ENCODE results near the gene BCL2.

The BCL2 gene

DNA sequence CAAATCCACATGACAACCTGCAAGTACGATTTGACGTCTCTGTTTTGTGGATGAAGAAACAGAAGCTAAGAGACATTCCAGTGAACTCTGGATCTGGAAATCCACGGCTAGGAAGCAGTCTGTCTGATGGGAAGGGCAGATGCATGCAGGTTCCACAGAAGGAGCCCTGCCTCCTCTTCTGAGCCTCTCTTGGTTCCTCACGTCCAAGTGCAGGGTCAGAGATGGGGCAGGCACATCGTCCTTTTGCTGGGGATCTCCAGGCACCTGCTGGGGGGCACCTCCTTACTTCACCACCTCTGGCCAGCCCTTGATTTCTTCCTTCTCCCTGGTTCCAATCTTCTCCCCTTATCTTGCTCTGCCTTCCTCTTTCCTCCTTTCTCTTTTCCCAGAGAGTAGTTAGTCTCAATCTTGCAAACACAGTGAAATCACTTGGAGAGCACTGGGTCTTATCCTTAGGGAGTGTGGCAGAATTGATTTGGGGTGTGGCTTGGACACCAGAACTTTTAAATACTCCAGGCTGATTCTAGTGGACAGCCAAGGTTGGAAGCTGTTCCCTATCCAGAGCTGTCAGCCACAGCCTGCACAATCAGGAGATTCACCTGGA, 137.8 kb downstream of the BCL2 start:
- TF ChIP-seq, protein P1, sequence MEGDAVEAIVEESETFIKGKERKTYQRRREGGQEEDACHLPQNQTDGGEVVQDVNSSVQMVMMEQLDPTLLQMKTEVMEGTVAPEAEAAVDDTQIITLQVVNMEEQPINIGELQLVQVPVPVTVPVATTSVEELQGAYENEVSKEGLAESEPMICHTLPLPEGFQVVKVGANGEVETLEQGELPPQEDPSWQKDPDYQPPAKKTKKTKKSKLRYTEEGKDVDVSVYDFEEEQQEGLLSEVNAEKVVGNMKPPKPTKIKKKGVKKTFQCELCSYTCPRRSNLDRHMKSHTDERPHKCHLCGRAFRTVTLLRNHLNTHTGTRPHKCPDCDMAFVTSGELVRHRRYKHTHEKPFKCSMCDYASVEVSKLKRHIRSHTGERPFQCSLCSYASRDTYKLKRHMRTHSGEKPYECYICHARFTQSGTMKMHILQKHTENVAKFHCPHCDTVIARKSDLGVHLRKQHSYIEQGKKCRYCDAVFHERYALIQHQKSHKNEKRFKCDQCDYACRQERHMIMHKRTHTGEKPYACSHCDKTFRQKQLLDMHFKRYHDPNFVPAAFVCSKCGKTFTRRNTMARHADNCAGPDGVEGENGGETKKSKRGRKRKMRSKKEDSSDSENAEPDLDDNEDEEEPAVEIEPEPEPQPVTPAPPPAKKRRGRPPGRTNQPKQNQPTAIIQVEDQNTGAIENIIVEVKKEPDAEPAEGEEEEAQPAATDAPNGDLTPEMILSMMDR (IDR thresholded peaks at IDR 0.05; ENCODE audit: extremely low read depth, insufficient read depth, missing control alignments) = no peak
- in situ Hi-C loops (cut with MboI; ENCODE audit: low pct_unique_long_range_greater_than_20kb, low sequenced_read_pairs, unreplicated experiment) = no loop called here
- DNase-seq (ENCODE audit: low spot score) = no peak

DNA sequence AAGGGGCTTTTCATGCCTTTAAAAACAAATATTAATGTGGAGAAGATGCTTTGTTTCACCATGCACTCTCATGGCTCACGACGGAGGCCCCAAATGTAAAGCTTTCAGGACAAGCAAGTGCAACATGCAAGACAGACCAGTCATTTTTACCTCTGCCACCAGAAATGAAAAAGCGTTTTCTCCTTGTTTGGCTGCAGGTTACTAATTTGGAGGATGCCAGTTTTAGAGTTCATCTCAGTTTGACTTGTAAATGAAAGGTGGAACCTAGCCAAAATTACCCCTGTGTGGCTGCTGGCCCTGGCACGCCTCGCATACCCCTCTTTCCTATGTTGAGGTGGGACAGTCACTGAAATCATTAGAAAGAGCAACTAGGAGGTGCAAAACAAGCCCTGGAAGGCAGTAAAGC, 138.6 kb downstream of the BCL2 start:
- DNase-seq (ENCODE audit: low spot score) = no peak
- TF ChIP-seq, protein P1 (IDR thresholded peaks at IDR 0.05; ENCODE audit: extremely low read depth, insufficient read depth, missing control alignments) = no peak
- in situ Hi-C loops (cut with MboI; ENCODE audit: low pct_unique_long_range_greater_than_20kb, low sequenced_read_pairs, unreplicated experiment) = no loop called here

DNA sequence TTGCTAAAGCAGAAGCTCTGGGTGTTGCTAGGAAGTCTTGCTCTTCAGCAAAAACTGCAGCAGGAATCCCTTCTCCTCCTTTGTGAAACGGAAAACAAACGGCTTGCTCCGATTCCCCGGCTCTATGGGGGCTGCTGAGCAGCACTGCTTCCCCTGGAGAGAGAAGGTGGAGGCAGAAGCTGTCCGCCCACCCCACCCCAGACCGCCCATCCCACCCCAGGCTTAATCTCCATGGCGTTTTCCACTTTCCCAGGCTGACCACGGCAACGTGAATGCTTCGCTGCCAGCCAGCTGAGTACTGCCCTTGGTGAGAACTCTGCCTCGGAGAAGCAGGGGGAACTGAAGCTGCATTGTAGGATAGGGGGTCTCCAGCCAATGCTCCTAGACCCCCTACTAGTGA, 139.2 kb downstream of the BCL2 start:
- in situ Hi-C loops (cut with MboI; ENCODE audit: low pct_unique_long_range_greater_than_20kb, low sequenced_read_pairs, unreplicated experiment) = no loop called here
- no peak for DNase-seq (ENCODE audit: low spot score)
- TF ChIP-seq, protein P1 (IDR thresholded peaks at IDR 0.05; ENCODE audit: extremely low read depth, insufficient read depth, missing control alignments) = no peak

DNA sequence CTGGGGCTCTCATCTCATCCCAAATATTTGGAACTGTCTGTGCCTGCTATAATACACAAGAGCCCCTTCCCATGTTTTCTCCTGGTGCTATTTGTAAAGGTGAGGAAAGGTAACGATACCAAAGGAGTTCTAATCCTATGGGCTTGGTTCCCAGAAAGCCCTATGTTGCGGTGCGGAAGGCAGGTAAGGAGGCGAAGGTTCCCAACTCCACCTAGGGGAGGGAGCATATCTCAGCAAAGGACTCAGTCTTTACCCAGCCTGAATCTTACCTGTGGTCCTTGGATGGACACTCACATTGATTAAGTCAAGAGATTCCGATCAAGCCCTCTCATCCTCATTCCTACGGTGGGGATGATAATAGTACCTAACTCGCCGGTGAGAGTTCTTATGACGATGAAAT, 140.1 kb downstream of the BCL2 start:
- in situ Hi-C loops (cut with MboI; ENCODE audit: low pct_unique_long_range_greater_than_20kb, low sequenced_read_pairs, unreplicated experiment) = no loop called here
- DNase-seq (ENCODE audit: low spot score) = no peak
- TF ChIP-seq, protein P1 (IDR thresholded peaks at IDR 0.05; ENCODE audit: extremely low read depth, insufficient read depth, missing control alignments) = no peak

DNA sequence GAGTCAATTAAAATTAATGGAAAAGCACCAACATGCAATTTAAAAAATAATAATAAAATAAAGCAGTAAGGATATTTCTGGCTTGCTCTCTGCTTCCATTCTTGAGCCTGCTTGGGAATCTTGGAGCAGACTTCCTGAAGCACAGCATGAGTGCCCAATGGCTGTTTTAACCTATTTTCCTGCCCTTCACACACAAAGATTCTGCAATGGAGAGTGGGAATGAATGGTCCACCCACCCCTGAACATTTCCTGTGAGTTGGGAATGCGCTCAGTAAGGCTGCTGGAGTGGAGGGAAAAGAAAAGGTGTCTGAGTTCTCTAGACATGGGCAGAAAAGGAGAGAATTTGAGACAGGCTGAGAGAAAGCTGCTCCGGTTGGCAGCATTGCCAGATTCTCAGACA, 140.6 kb downstream of the BCL2 start:
- TF ChIP-seq, protein P1 (IDR thresholded peaks at IDR 0.05; ENCODE audit: extremely low read depth, insufficient read depth, missing control alignments) = no peak
- in situ Hi-C loops (cut with MboI; ENCODE audit: low pct_unique_long_range_greater_than_20kb, low sequenced_read_pairs, unreplicated experiment) = no loop called here
- DNase-seq (ENCODE audit: low spot score) = no peak

DNA sequence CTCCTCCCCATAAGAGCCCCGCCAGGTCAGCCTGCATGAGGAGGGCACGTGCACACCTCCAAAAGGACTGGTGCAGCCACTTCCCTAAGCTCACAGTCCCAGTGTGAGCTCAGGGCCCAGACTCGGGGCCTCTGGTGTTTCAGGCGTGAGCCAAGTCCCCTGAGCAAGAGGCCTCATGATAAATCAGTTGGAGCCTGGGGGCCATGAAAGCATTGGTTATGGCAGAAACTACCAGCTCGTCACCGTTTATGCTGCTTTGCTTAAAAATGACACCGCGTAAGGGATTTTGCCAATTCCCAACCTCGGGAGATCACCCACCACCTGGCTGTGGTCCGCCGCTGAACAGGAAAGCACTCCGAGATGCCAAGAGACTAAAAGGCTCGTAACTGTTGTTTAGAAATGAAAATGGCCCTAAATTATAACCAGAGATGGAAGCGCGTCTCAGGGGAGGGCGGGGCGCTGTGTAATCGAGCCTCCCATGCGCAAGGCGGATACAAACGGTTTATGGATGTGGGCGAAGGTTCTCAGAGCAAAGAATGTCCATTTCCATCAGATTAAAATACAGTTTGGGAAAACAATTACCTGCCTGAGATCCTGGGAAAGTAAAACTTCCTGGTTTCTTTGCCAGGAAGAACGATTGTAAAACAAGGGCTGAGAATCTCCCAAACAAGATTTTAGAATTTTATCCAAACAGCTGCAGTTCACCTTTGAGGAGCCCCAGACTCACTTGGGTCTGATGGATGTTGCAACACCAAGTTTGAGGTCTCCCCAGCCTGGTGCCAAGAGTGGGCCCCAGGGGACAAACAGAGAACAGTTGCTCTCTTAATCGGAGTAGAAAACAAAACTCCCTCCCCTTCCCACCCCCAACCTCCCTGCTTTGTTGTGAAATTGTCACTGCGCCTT, 141.4 kb downstream of the BCL2 start:
- in situ Hi-C loops (cut with MboI; ENCODE audit: low pct_unique_long_range_greater_than_20kb, low sequenced_read_pairs, unreplicated experiment) = no loop called here
- DNase-seq (ENCODE audit: low spot score) = no peak

More for the DNA sequence above, 141.4 kb downstream of the BCL2 start:
- TF ChIP-seq, protein P1 (IDR thresholded peaks at IDR 0.05; ENCODE audit: extremely low read depth, insufficient read depth, missing control alignments) = no peak

Data from GM13977 (cell line).